H54 (cell line): Measurements from ENCODE around the gene ARHGAP44.
"Not testable (repeated sequence)": the region's sequence is repeated elsewhere in the genome, so short reads cannot be mapped to it uniquely, and the experiment has no call there.

Experiments used
- DNase-seq: peaks from one replicate; pipeline ENCODE4 v3.0.0; 2011; ENCODE audit warnings: low spot score, mixed read lengths; ENCODE audit not compliant: insufficient read length
- FAIRE-seq: peaks from 3 replicates; lab custom pipeline; 2011; peaks lifted over from hg19 to GRCh38; lab: Jason Lieb, UNC
- POLR2A ChIP-seq: IDR thresholded peaks from 2 replicates; pipeline ENCODE4 v1.6.1; 2011; ENCODE audit warnings: low read depth, mild to moderate bottlenecking, low read length

ARHGAP44 gene

GRCh38 chr17:12850996-12851395, 61.7 kb downstream of the ARHGAP44 start:
- no peak for FAIRE-seq
- DNase-seq = no peak
- TF ChIP-seq POLR2A = no peak

DNA sequence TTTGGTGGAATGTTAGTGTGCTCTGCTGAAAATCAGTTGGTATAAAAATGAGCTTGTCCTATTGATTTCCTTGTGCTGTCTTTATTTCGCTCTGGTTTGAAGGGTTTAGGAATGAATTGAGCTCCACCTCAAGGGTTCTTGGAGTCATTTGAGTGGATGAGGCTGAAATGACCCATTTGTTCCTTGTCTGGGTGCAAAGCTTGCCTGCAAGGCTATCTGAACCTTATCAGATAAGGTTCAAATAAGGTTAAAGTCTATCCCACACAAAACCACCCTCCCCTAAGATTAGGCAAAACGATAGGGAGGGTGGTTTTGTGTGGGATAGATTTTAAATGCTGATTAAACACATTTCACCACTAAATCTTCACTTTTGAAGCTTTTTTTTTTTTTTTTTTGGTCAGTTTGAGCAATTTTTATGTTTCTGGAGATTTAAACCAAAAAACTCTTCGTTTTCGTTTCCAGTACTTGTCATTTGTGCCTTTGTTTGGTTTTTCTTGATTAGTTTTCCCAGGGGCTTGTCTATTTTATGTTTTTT, 62.7 kb downstream of the ARHGAP44 start:
- no peak for FAIRE-seq
- no peak for TF ChIP-seq POLR2A
- DNase-seq = no peak

DNA sequence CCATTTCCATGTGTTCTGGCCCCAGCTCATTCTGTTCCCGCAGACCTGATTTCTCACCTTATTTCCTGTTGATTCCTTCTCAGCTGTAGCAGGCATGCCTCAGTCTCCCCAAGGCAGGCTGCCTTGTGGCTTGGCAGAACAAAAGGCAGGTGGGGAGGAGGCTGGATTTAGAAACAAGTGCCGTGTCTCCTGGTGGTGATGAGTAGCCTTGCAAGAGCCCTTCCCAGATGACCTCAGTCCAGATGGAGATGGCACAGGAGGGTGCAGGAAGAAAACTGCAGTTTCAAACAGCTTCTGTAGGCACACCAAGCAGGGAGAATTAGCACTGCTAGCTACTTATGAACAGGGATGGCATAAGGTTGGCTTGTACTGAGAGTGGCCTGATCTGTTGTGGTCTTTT, 64.6 kb downstream of the ARHGAP44 start:
- no peak for FAIRE-seq
- no peak for TF ChIP-seq POLR2A
- no peak for DNase-seq

DNA sequence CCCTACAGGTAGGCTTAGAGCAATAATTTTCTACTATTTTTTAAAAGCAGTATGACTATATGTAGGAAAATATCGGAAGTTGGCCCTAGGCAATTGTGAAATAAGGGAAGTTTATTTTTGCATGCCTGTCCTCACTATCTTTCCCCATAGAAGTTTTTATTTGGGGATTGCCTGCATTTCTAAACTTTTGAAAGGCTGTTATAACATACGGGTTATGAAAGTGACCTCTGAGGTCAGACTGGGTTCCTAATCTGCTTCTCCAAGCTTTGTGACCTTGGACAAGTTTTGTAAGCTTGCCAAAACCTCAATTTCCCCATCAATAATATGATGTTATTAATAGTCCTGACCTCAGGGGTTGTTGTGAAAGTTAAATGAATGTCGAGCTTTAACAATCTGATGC, 67.1 kb downstream of the ARHGAP44 start:
- no peak for FAIRE-seq
- TF ChIP-seq POLR2A = no peak
- DNase-seq = no peak

GRCh38 chr17:12857592-12857991, 68.3 kb downstream of the ARHGAP44 start:
- FAIRE-seq = no peak
- TF ChIP-seq POLR2A = no peak
- no peak for DNase-seq

GRCh38 chr17:12859520-12859919, 70.2 kb downstream of the ARHGAP44 start:
- no peak for FAIRE-seq
- TF ChIP-seq POLR2A = no peak
- DNase-seq = no peak

- DNase-seq (no peak), FAIRE-seq (no peak)
- TF ChIP-seq POLR2A = no peak
These were observed 76.5 kb downstream of the ARHGAP44 start for GRCh38 chr17:12865769-12866168.

DNA sequence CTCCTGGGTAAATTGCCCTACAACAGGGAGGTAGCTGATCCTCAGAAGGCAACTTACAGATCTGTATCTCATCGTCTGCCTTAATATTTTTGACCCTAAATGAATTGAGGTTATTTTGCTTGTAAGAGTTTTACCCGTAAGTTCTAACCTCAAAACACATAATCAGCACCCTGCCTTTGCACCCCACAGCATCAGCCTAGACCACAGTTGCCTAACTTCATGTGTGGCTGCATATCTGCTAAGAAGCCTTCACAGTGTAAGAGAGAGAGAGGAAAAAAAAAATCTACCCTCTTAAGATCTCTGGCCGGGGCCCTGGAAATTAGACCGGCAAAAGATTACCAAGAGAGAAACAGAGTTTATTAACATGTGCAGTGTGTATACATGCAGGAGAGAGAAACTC, 76.9 kb downstream of the ARHGAP44 start:
- no peak for TF ChIP-seq POLR2A
- DNase-seq (no peak), FAIRE-seq (no peak)

DNA sequence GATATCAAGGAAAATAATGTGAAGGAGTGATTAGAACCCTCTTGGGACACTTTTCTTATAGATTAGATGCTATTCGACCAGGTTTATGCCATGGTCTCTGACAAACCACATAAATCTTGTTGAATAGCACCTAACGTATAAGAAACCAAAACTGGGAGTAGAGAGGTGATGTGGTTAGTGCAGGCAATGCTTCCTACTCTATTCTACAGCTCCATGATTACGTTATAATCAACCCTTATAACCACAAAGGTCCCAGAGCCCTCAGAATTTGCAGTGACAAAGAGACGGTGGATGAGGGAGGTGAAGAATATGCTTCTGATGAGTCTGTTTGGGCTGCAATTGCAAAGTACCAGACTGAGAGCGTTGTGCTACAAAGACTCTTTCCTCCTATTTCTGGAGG, 78.4 kb downstream of the ARHGAP44 start:
- TF ChIP-seq POLR2A = no peak
- DNase-seq (no peak), FAIRE-seq (no peak)

GRCh38 chr17:12873415-12874125, 84.3 kb downstream of the ARHGAP44 start:
- DNase-seq, FAIRE-seq: not testable (repeated sequence)

GRCh38 chr17:12877953-12878669, 88.8 kb downstream of the ARHGAP44 start:
- no peak for TF ChIP-seq POLR2A
- FAIRE-seq (no peak), DNase-seq (no peak)

DNA sequence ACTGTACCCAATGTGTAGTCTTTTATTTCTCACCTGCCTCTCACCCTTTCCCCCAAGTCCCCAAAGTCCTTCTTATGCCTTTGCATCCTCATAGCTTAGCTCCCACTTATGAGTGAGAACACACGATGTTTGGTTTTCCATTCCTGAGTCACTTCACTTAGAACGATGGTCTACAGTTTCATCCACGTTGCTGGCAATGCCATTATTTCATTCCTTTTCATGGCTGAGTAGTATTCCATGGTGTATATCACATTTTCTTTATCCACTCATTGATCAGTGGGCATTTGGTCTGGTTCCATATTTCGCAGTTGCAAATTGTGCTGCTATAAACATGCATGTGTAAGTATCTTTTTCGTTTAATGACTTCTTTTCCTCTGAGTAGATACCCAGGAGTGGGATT, 89.8 kb downstream of the ARHGAP44 start:
- DNase-seq, FAIRE-seq: not testable (repeated sequence)

DNA sequence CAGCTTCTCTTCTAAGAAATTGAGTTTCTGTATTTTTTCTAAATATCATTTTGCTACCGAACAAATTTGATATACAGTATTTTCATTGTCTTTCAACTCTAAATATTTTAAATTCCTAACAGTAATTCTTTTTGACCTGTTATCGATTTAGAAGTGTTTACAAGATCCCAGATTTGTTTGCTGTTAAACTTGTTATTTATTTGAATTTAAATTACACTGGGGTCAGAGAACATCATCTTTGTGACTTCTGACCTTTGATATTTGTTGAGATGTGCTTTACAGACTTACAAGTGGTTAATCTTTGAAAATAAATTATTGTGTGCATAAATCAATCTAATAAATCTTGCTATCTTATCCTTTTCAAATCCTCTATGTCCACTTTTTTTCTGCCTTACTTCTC, 94.2 kb downstream of the ARHGAP44 start:
- TF ChIP-seq POLR2A = no peak
- FAIRE-seq = no peak
- no peak for DNase-seq

- FAIRE-seq (no peak), DNase-seq (no peak)
- no peak for TF ChIP-seq POLR2A
These were observed 97.8 kb downstream of the ARHGAP44 start for GRCh38 chr17:12887088-12887487.
